Mesenchymal stem cell (in vitro differentiated cells and primary cell): ENCODE data around the gene PALS2.

Experiments
- DNase-seq: peaks from one replicate; pipeline ENCODE4 v3.0.0-alpha.2; 2013
- H2AFZ ChIP-seq: one replicate; pipeline ENCODE4 v1.6.1; 2013; ENCODE audit warnings: low read depth, mild to moderate bottlenecking, control low read depth, inconsistent platforms, low read length, moderate library complexity
- H2AK5ac ChIP-seq: 2 replicates; pipeline ENCODE4 v1.6.1; 2013; ENCODE audit warnings: low read length, moderate library complexity, mild to moderate bottlenecking, inconsistent platforms; ENCODE audit not compliant: severe bottlenecking
- H2BK120ac ChIP-seq: one replicate; pipeline ENCODE4 v1.6.1; 2013; ENCODE audit warnings: low read depth, mild to moderate bottlenecking, inconsistent platforms, low read length, moderate library complexity
- H2BK12ac ChIP-seq, 2 experiments: one replicate each; pipeline ENCODE4 v1.6.1; 2013; ENCODE audit warnings: inconsistent platforms in 2 of 2, low read length in 2 of 2, mild to moderate bottlenecking in 2 of 2, moderate library complexity in 2 of 2, control low read depth in 1 of 2
- H2BK15ac ChIP-seq: one replicate; pipeline ENCODE4 v1.6.1; 2013; ENCODE audit warnings: mild to moderate bottlenecking, low read depth, inconsistent platforms; ENCODE audit not compliant: poor library complexity, severe bottlenecking
- H2BK5ac ChIP-seq: 2 replicates; pipeline ENCODE4 v1.6.1; 2013; ENCODE audit warnings: low read depth, mild to moderate bottlenecking, low read length, control low read depth, inconsistent platforms; ENCODE audit not compliant: poor library complexity, severe bottlenecking
- H3K14ac ChIP-seq, 2 experiments: one replicate each; pipeline ENCODE4 v1.6.1; 2013; ENCODE audit warnings: inconsistent platforms in 2 of 2, low read length in 2 of 2, control low read depth in 1 of 2, mild to moderate bottlenecking in 1 of 2, moderate library complexity in 1 of 2
- H3K18ac ChIP-seq, 2 experiments: one replicate each; pipeline ENCODE4 v1.6.1; 2013; ENCODE audit warnings: inconsistent platforms in 2 of 2, low read length in 2 of 2, control low read depth in 1 of 2, low read depth in 1 of 2, mild to moderate bottlenecking in 1 of 2
- H3K23ac ChIP-seq, 2 experiments: one replicate each; pipeline ENCODE4 v1.6.1; 2013; ENCODE audit warnings: inconsistent platforms in 2 of 2, low read length in 2 of 2, mild to moderate bottlenecking in 2 of 2, moderate library complexity in 2 of 2, control low read depth in 1 of 2
- H3K27ac ChIP-seq: 2 replicates; pipeline ENCODE4 v1.5.1; 2013; ENCODE audit warnings: mild to moderate bottlenecking, moderate library complexity, low read length, control low read depth, inconsistent platforms; ENCODE audit not compliant: poor library complexity, severe bottlenecking
- H3K27me3 ChIP-seq, 2 experiments: 2 replicates each; pipeline versions ENCODE4 v1.6.1 to v1.7.0; 2013; ENCODE audit warnings: low read length in 2 of 2, mild to moderate bottlenecking in 2 of 2, moderate library complexity in 2 of 2, control low read depth in 1 of 2, inconsistent platforms in 1 of 2; ENCODE audit not compliant: control insufficient read depth in 1 of 2, insufficient read depth in 1 of 2
- H3K36me3 ChIP-seq, 2 experiments: 2 replicates each; pipeline versions ENCODE4 v1.6.1 to v1.7.0; 2013; ENCODE audit warnings: low read length in 2 of 2, control low read depth in 1 of 2, inconsistent platforms in 1 of 2, low read depth in 1 of 2, mild to moderate bottlenecking in 1 of 2; ENCODE audit not compliant: insufficient read depth in 2 of 2, control insufficient read depth in 1 of 2
- H3K4ac ChIP-seq, 2 experiments: one replicate each; pipeline ENCODE4 v1.6.1; 2013; ENCODE audit warnings: inconsistent platforms in 2 of 2, low read length in 2 of 2, mild to moderate bottlenecking in 2 of 2, moderate library complexity in 2 of 2, control low read depth in 1 of 2, low read depth in 1 of 2
- H3K4me1 ChIP-seq: 2 replicates; pipeline ENCODE4 v1.6.1; 2013; ENCODE audit warnings: low read depth, low read length, control low read depth; ENCODE audit not compliant: control insufficient read depth, insufficient read depth
- H3K4me2 ChIP-seq: 2 replicates; pipeline ENCODE4 v1.6.1; 2013; ENCODE audit warnings: low read length, mild to moderate bottlenecking, inconsistent platforms; ENCODE audit not compliant: poor library complexity, severe bottlenecking
- H3K4me3 ChIP-seq, 2 experiments: 2 replicates each; pipeline versions ENCODE4 v1.5.1 to v1.7.0; 2013; ENCODE audit warnings: low read length in 2 of 2, mild to moderate bottlenecking in 2 of 2, control low read depth in 1 of 2, low read depth in 1 of 2; ENCODE audit not compliant: insufficient read depth in 1 of 2
- H3K79me1 ChIP-seq: replicated peaks from 2 replicates; pipeline ENCODE4 v1.6.1; 2013; ENCODE audit warnings: mild to moderate bottlenecking, control low read depth, low read length, inconsistent platforms; ENCODE audit not compliant: poor library complexity, severe bottlenecking
- H3K9ac ChIP-seq: 2 replicates; pipeline ENCODE4 v1.7.0; 2013; ENCODE audit warnings: mild to moderate bottlenecking, low read length, moderate library complexity
- H3K9me3 ChIP-seq: 2 replicates; pipeline ENCODE4 v1.7.0; 2013; ENCODE audit warnings: mild to moderate bottlenecking, low read length; ENCODE audit not compliant: control insufficient read depth
- H4K8ac ChIP-seq: one replicate; pipeline ENCODE4 v1.6.1; 2013; ENCODE audit warnings: inconsistent platforms, mild to moderate bottlenecking, low read length, moderate library complexity
- H4K91ac ChIP-seq: one replicate; pipeline ENCODE4 v1.6.1; 2013; ENCODE audit warnings: mild to moderate bottlenecking, low read length, inconsistent platforms
- WGBS: methylation state at CpG from one replicate; pipeline ENCODE4 v1.1.7; 2013; ENCODE audit warnings: mixed read lengths; 5-methylcytosine and 5-hydroxymethylcytosine counted together

The PALS2 gene

GRCh38 chr7:24572016-24572392, 1.2 kb upstream of the PALS2 start:
- Histone ChIP-seq H3K4ac (no peak overlapping the region), H3K9me3 (no peaks in the 10 kb centered on the region), H2AFZ (no peak overlapping the region), H2BK15ac (no peak overlapping the region), H3K18ac (no peak overlapping the region), H3K23ac (no peak overlapping the region), H4K8ac (no peak overlapping the region), H3K79me1 (peaks cover 2% of the 10 kb centered on the region), H3K4me3 (peak overlapping the region in 1 of 2 experiments; percentile 85), H2BK120ac (no peak overlapping the region), H2AK5ac (no peak overlapping the region), H3K9ac (no peak overlapping the region), H2BK12ac (no peak overlapping the region), H3K27me3 (peaks cover 0 to 15% of the 10 kb centered on the region in 2 experiments), H3K4me1 (no peaks in the 10 kb centered on the region), H3K4me2 (no peak overlapping the region), H2BK5ac (no peak overlapping the region), H3K36me3 (no peaks in the 10 kb centered on the region), H3K14ac (no peak overlapping the region), H3K27ac (peak overlapping the region; percentile 77), H4K91ac (no peak overlapping the region)
- no peak for DNase-seq
- 86% methylated on average over 2 of the region's 4 CpGs for WGBS

- Histone ChIP-seq H2BK120ac (peak overlapping the region; percentile 84), H2AK5ac (no peak overlapping the region), H3K4me2 (peak overlapping the region; percentile 58), H4K91ac (no peak overlapping the region), H2BK5ac (peak overlapping the region; percentile 77), H3K36me3 (no peaks in the 10 kb centered on the region), H2BK15ac (peak overlapping the region; percentile 98), H3K4me3 (peak overlapping the region; percentile 85 to 92), H3K9ac (peak overlapping the region; percentile 88), H3K9me3 (no peaks in the 10 kb centered on the region), H3K4ac (peak overlapping the region in 1 of 2 experiments; percentile 42), H3K27ac (peak overlapping the region; percentile 77), H3K27me3 (peaks cover 0 to 15% of the 10 kb centered on the region in 2 experiments), H3K4me1 (no peaks in the 10 kb centered on the region), H4K8ac (peak overlapping the region; percentile 81), H2BK12ac (no peak overlapping the region), H3K18ac (peak overlapping the region; percentile 77 to 82), H2AFZ (peak overlapping the region; percentile 91), H3K14ac (peak overlapping the region in 1 of 2 experiments; percentile 29), H3K79me1 (peaks cover 2% of the 10 kb centered on the region), H3K23ac (no peak overlapping the region)
- DNase-seq = peak; percentile 41
- WGBS = 10% methylated on average over 16 of the region's 16 CpGs
These were observed 757 bp upstream of the PALS2 start for GRCh38 chr7:24572393-24572996.

- H2BK5ac ChIP-seq = peak overlapping the region; percentile 24
- peak overlapping the region; percentile 98 for H2AFZ ChIP-seq
- H3K27me3 ChIP-seq = peaks cover 0 to 11% of the 10 kb centered on the region in 2 experiments
- H3K4me3 ChIP-seq = peak overlapping the region; percentile 90 to 92
- peak; percentile 72 for DNase-seq
- peak overlapping the region; percentile 87 to 88 for H3K14ac ChIP-seq
- peak overlapping the region; percentile 80 for H3K27ac ChIP-seq
- no peaks in the 10 kb centered on the region for H3K4me1 ChIP-seq
- peak overlapping the region; percentile 91 for H3K9ac ChIP-seq
- peak overlapping the region; percentile 49 for H2BK15ac ChIP-seq
- peak overlapping the region; percentile 80 for H3K4me2 ChIP-seq
- peak overlapping the region; percentile 48 for H4K8ac ChIP-seq
- H2BK120ac ChIP-seq = peak overlapping the region; percentile 57
- no peaks in the 10 kb centered on the region for H3K36me3 ChIP-seq
- H3K79me1 ChIP-seq = peaks cover 2% of the 10 kb centered on the region
- peak overlapping the region; percentile 46 for H4K91ac ChIP-seq
- under 1% methylated on average over 60 of the region's 101 CpGs for WGBS
- H3K9me3 ChIP-seq = no peaks in the 10 kb centered on the region
- H3K4ac ChIP-seq = peak overlapping the region in 1 of 2 experiments; percentile 68
- H3K18ac ChIP-seq = peak overlapping the region; percentile 89 to 93
- H3K23ac ChIP-seq = peak overlapping the region in 1 of 2 experiments; percentile 95
- no peak overlapping the region for H2AK5ac ChIP-seq
- H2BK12ac ChIP-seq = peak overlapping the region in 1 of 2 experiments; percentile 92
These were observed 494 bp downstream of the PALS2 start for GRCh38 chr7:24573554-24574338.

GRCh38 chr7:24574386-24574785, 1.1 kb downstream of the PALS2 start:
- Histone ChIP-seq H3K4ac (peak overlapping the region in 1 of 2 experiments; percentile 24), H3K14ac (no peak overlapping the region), H3K36me3 (no peaks in the 10 kb centered on the region), H3K27ac (peak overlapping the region; percentile 80), H4K91ac (no peak overlapping the region), H2BK12ac (no peak overlapping the region), H3K23ac (no peak overlapping the region), H3K9me3 (no peaks in the 10 kb centered on the region), H3K9ac (peak overlapping the region; percentile 91), H2BK5ac (peak overlapping the region; percentile 24), H3K27me3 (peaks cover 0 to 11% of the 10 kb centered on the region in 2 experiments), H2AFZ (peak overlapping the region; percentile 23), H3K4me2 (peak overlapping the region; percentile 80), H3K79me1 (peaks cover 2% of the 10 kb centered on the region), H3K4me1 (no peaks in the 10 kb centered on the region), H2AK5ac (no peak overlapping the region), H4K8ac (no peak overlapping the region), H2BK15ac (no peak overlapping the region), H3K18ac (peak overlapping the region; percentile 38 to 89), H3K4me3 (peak overlapping the region; percentile 90 to 92), H2BK120ac (peak overlapping the region; percentile 45)
- WGBS = 5% methylated on average over 11 of the region's 11 CpGs
- DNase-seq = no peak
